ENCODE data around the gene SUSD6.

DNA sequence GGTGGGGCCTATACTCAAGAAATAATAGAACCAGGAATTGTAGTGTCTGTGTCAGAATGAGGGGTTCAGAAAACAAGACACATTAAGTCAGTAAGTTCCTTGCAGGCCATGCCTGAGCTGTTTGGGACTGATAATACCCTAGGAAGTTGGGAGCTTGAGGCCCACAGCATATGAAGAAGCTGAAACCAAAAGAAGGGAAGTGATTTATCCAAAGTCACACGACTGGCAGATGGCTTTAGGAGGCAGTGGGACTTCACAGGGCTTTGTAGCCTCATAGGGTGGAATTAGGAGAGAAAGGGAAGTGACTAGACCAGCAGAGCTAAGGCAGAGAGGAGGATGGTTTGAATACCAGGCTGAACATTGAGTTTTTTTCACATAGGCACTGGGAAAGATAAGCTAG, 99.0 kb downstream of the SUSD6 start:
- TF ChIP-seq CTCF (IDR thresholded peaks at IDR 0.05) (no peak), POLR2A (IDR thresholded peaks at IDR 0.05) (no peak)
